ENCODE data around the gene IFFO2. TPM values are rescaled to one million over a fixed set of nuclear protein-coding genes. Genes with fewer than 3 reads are reported as not detected.

Gene IFFO2
- total RNA-seq, 1 experiment from 2014 or later: 18.7 TPM

DNA sequence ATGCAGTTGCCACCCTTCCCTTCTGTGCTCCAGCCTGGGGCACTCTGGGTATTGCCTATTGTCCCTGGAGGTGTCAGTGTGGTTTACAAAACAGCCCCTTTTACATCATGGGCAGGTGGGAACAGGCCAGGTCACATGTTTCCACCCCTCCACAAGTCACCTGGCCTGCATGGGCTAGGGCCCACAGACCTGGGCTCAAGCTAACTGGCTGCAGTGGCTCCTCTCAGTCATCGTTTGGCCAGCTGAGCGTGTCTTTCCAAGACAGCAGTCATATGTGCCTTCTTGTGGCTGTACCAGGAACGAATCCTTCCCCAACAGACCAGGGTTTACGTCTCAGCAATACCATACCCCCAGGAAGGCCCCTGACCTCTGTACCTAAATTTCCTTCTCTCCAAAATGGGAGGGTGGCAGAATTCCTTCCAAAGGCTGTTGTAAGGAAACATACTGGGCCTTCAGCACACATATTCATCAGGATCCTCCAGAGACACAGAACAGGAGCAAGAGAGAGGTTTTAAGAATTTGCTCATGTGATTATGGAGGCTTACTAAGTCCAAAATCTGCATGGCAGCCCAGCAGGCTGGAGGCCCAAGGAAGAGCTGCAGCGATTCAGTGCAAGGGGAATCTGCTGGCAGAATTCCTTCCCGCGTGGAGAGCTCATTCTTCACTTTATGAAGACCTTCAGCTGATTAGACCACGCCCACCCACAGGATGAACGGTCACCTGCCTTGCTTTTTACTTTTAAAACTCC is 86.5 kb downstream of the IFFO2 start:
- Mint-ChIP-seq H3K36me3 (ENCODE audit: insufficient read depth, unreplicated experiment) (no peaks in the 10 kb centered on the region), H3K4me1 (ENCODE audit: low read depth, unreplicated experiment) (no peaks in the 10 kb centered on the region), H3K27ac (ENCODE audit: unreplicated experiment) (no peak overlapping the region), H3K27me3 (ENCODE audit: insufficient read depth, unreplicated experiment) (no peaks in the 10 kb centered on the region), H3K4me3 (ENCODE audit: unreplicated experiment) (no peak overlapping the region), H3K9me3 (ENCODE audit: unreplicated experiment) (no peaks in the 10 kb centered on the region)
- no peaks in the 10 kb centered on the region for H3K4me1 ChIP-seq
- intact Hi-C loops (cut with micrococcal nuclease; ENCODE audit: unreplicated experiment): no loop called here
- ChIA-PET CTCF (no interaction called here), POLR2A (no interaction called here)
- no peak overlapping the region for H3K4me3 ChIP-seq (ENCODE audit: low read depth, low read length)
- no peaks in the 10 kb centered on the region for H3K27me3 ChIP-seq (replicated peaks; ENCODE audit: control insufficient read depth, insufficient read depth, low read length)
- TF ChIP-seq, protein P1, sequence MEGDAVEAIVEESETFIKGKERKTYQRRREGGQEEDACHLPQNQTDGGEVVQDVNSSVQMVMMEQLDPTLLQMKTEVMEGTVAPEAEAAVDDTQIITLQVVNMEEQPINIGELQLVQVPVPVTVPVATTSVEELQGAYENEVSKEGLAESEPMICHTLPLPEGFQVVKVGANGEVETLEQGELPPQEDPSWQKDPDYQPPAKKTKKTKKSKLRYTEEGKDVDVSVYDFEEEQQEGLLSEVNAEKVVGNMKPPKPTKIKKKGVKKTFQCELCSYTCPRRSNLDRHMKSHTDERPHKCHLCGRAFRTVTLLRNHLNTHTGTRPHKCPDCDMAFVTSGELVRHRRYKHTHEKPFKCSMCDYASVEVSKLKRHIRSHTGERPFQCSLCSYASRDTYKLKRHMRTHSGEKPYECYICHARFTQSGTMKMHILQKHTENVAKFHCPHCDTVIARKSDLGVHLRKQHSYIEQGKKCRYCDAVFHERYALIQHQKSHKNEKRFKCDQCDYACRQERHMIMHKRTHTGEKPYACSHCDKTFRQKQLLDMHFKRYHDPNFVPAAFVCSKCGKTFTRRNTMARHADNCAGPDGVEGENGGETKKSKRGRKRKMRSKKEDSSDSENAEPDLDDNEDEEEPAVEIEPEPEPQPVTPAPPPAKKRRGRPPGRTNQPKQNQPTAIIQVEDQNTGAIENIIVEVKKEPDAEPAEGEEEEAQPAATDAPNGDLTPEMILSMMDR (IDR thresholded peaks at IDR 0.05; ENCODE audit: insufficient read depth in 1 of 2, low read depth in 1 of 2, low read length in 1 of 2, severe bottlenecking in 1 of 2, unreplicated experiment in 1 of 2): no peak
- no peaks in the 10 kb centered on the region for H3K36me3 ChIP-seq (ENCODE audit: control insufficient read depth, insufficient read depth, low read length)
- H3K9me3 ChIP-seq: no peaks in the 10 kb centered on the region
- DNase-seq: no peak
- BruUV-seq (replicated peaks): no TSS peak

DNA sequence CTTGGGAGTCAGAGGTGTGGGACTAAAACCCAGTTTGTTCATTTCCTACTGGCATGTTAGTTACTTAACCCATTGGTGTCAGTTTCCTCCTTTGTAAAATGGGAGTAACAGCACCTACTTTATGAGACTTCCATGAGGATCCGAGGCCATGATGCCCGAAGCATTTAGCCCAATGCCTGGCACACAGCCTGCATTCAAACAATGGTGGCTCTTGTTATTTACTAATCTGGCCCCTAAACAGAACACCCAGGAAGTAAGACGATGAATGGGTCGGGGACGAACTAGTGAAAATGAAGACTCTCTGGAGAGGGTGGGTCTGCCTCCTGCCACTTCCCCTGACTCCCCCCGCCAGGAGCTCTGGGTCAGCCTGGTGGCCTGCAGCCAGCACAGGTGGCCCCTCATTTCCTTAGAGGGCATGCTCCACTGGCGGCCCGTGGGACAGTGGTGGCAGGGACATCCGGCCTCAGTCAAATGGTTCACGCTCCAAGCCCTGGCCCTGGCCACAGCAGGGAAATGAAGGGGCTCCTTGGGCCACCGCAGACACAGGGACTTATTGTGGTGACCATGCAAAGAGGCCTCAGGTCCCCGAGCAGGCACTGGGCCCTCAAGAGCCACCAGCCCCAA is 87.6 kb downstream of the IFFO2 start:
- POLR2A ChIA-PET: no interaction called here
- Mint-ChIP-seq H3K27ac (ENCODE audit: unreplicated experiment) (no peak overlapping the region), H3K4me3 (ENCODE audit: unreplicated experiment) (no peak overlapping the region), H3K4me1 (ENCODE audit: low read depth, unreplicated experiment) (no peaks in the 10 kb centered on the region), H3K36me3 (ENCODE audit: insufficient read depth, unreplicated experiment) (no peaks in the 10 kb centered on the region), H3K27me3 (ENCODE audit: insufficient read depth, unreplicated experiment) (no peaks in the 10 kb centered on the region), H3K9me3 (ENCODE audit: unreplicated experiment) (no peaks in the 10 kb centered on the region)
- TF ChIP-seq, protein P1 (IDR thresholded peaks at IDR 0.05; ENCODE audit: insufficient read depth in 1 of 2, low read depth in 1 of 2, low read length in 1 of 2, severe bottlenecking in 1 of 2, unreplicated experiment in 1 of 2): no peak
- intact Hi-C loops (cut with micrococcal nuclease; ENCODE audit: unreplicated experiment): no loop called here
- no peak for DNase-seq
- no peaks in the 10 kb centered on the region for H3K9me3 ChIP-seq
- H3K4me3 ChIP-seq (ENCODE audit: low read depth, low read length): no peak overlapping the region
- H3K4me1 ChIP-seq: no peaks in the 10 kb centered on the region
- H3K36me3 ChIP-seq (ENCODE audit: control insufficient read depth, insufficient read depth, low read length): no peaks in the 10 kb centered on the region
- no peaks in the 10 kb centered on the region for H3K27me3 ChIP-seq (replicated peaks; ENCODE audit: control insufficient read depth, insufficient read depth, low read length)
- BruUV-seq (replicated peaks): no TSS peak
- CTCF ChIA-PET: no interaction called here

DNA sequence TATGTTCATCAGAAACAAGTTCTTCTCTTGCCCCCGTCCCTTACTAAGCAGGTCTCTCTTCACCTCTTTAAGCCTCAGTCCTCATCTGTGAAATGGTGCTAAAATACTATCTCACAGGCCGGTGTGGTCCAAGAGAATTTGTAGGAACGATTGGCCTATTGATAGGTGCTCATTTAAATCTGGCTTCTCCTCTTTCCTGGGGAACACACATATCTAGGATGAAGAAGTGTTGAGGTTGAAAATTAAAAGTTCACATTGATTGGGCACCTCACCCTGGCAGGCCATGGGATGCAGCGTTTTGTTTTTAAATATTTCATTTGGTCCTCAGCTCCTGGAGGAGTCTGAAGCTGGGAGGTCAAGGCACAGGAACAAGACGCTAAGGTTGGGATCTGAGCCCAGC is 88.1 kb downstream of the IFFO2 start:
- H3K36me3 ChIP-seq (ENCODE audit: control insufficient read depth, insufficient read depth, low read length): no peaks in the 10 kb centered on the region
- H3K4me1 ChIP-seq: no peaks in the 10 kb centered on the region
- no peaks in the 10 kb centered on the region for H3K36me3 Mint-ChIP-seq (ENCODE audit: insufficient read depth, unreplicated experiment)
- no peak overlapping the region for H3K4me3 ChIP-seq (ENCODE audit: low read depth, low read length)
- H3K9me3 Mint-ChIP-seq (ENCODE audit: unreplicated experiment): no peaks in the 10 kb centered on the region
- BruUV-seq (replicated peaks): no TSS peak
- ChIA-PET POLR2A (no interaction called here), CTCF (no interaction called here)
- no peak overlapping the region for H3K4me3 Mint-ChIP-seq (ENCODE audit: unreplicated experiment)
- intact Hi-C loops (cut with micrococcal nuclease; ENCODE audit: unreplicated experiment): no loop called here
- H3K9me3 ChIP-seq: no peaks in the 10 kb centered on the region
- no peaks in the 10 kb centered on the region for H3K27me3 Mint-ChIP-seq (ENCODE audit: insufficient read depth, unreplicated experiment)
- H3K27ac Mint-ChIP-seq (ENCODE audit: unreplicated experiment): no peak overlapping the region
- TF ChIP-seq, protein P1 (IDR thresholded peaks at IDR 0.05; ENCODE audit: insufficient read depth in 1 of 2, low read depth in 1 of 2, low read length in 1 of 2, severe bottlenecking in 1 of 2, unreplicated experiment in 1 of 2): no peak
- no peak for DNase-seq
- H3K27me3 ChIP-seq (replicated peaks; ENCODE audit: control insufficient read depth, insufficient read depth, low read length): no peaks in the 10 kb centered on the region
- H3K4me1 Mint-ChIP-seq (ENCODE audit: low read depth, unreplicated experiment): no peaks in the 10 kb centered on the region
